Skeletal muscle tissue (tissue), 4 donors: ENCODE data around the gene FYCO1. TPM values are rescaled to one million over a fixed set of nuclear protein-coding genes. Genes with fewer than 3 reads are reported as not detected.

Experiments used
- H3K27ac ChIP-seq: one replicate; pipeline ENCODE4 v1.7.0; 2013; ENCODE audit warnings: mild to moderate bottlenecking, low read depth, low read length, inconsistent platforms
- H3K27me3 ChIP-seq, 3 donors: one replicate each; pipeline ENCODE4 v1.7.0; 2013; ENCODE audit warnings: low read length in 3 of 3; ENCODE audit not compliant: control insufficient read depth in 3 of 3, insufficient read depth in 3 of 3
- H3K36me3 ChIP-seq, 3 donors: one replicate each; pipeline ENCODE4 v1.7.0; 2013; ENCODE audit warnings: low read length in 3 of 3; ENCODE audit not compliant: control insufficient read depth in 3 of 3, insufficient read depth in 3 of 3
- H3K4me1 ChIP-seq, 3 donors: one replicate each; pipeline ENCODE4 v1.7.0; 2013; ENCODE audit warnings: low read length in 3 of 3, mild to moderate bottlenecking in 3 of 3; ENCODE audit not compliant: control insufficient read depth in 3 of 3, insufficient read depth in 3 of 3
- H3K4me3 ChIP-seq, 3 donors: one replicate each; pipeline ENCODE4 v1.7.0; 2013; ENCODE audit warnings: low read length in 3 of 3
- H3K9ac ChIP-seq, 3 donors: one replicate each; pipeline ENCODE4 v1.7.0; 2013; ENCODE audit warnings: low read length in 3 of 3, mild to moderate bottlenecking in 3 of 3, moderate library complexity in 2 of 3, low read depth in 1 of 3
- H3K9me3 ChIP-seq, 3 donors: one replicate each; pipeline ENCODE4 v1.7.0; 2013; ENCODE audit warnings: low read length in 3 of 3; ENCODE audit not compliant: control insufficient read depth in 3 of 3
- total RNA-seq: library from RNA; depleted of rRNA; stranded (reverse); fragments of >200 nt; gene quantifications from one replicate; pipeline ENCODE4 v1.2.3, GENCODE V29; 2014
- donor health status: Osteomylitis.

FYCO1 gene
- total RNA-seq, 1 donor from 2014 or later, result 16.7 TPM

- Histone ChIP-seq H3K9me3 (peaks cover 4 to 8% (median 5%) of the 10 kb centered on the region in 3 donors), H3K4me1 (no peaks in the 10 kb centered on the region), H3K9ac (no peak within 1 kb of the TSS), H3K36me3 (no peaks in the 10 kb centered on the region), H3K4me3 (no peak within 1 kb of the TSS), H3K27me3 (no peaks in the 10 kb centered on the region), H3K27ac (no peak within 1 kb of the TSS)
Observed at GRCh38 chr3:46027021-46027705, 31.5 kb upstream of the FYCO1 start, which contains the start of gene XCR1. XCR1 (minus strand) TSS chr3:46027483; CDS start chr3:46021947, 5,536 bp downstream.

- Histone ChIP-seq H3K4me1 (no peaks in the 10 kb centered on the region), H3K27ac (no peak overlapping the region), H3K27me3 (no peaks in the 10 kb centered on the region), H3K9ac (no peak overlapping the region), H3K4me3 (no peak overlapping the region), H3K9me3 (peaks cover 4 to 8% (median 5%) of the 10 kb centered on the region in 3 donors), H3K36me3 (no peaks in the 10 kb centered on the region)
Observed at GRCh38 chr3:46025139-46025538, 29.5 kb upstream of the FYCO1 start.

- Histone ChIP-seq H3K4me3 (no peak overlapping the region), H3K9me3 (peaks cover 4 to 8% (median 5%) of the 10 kb centered on the region in 3 donors), H3K9ac (no peak overlapping the region), H3K27me3 (no peaks in the 10 kb centered on the region), H3K36me3 (no peaks in the 10 kb centered on the region), H3K27ac (no peak overlapping the region), H3K4me1 (no peaks in the 10 kb centered on the region)
Observed at GRCh38 chr3:46024131-46024530, 28.5 kb upstream of the FYCO1 start.

GRCh38 chr3:46022909-46023785, 27.5 kb upstream of the FYCO1 start:
- H3K9ac ChIP-seq, result no peak overlapping the region
- peaks cover 4 to 7% (median 5%) of the 10 kb centered on the region in 3 donors for H3K9me3 ChIP-seq
- no peaks in the 10 kb centered on the region for H3K27me3 ChIP-seq
- H3K4me1 ChIP-seq, result no peaks in the 10 kb centered on the region
- no peak overlapping the region for H3K27ac ChIP-seq
- no peaks in the 10 kb centered on the region for H3K36me3 ChIP-seq
- no peak overlapping the region for H3K4me3 ChIP-seq

- H3K9me3 ChIP-seq, result no peaks in the 10 kb centered on the region
- no peak overlapping the region for H3K9ac ChIP-seq
- no peaks in the 10 kb centered on the region for H3K27me3 ChIP-seq
- no peaks in the 10 kb centered on the region for H3K36me3 ChIP-seq
- no peaks in the 10 kb centered on the region for H3K4me1 ChIP-seq
- H3K27ac ChIP-seq, result no peak overlapping the region
- H3K4me3 ChIP-seq, result no peak overlapping the region
Observed at GRCh38 chr3:46021516-46021915, 25.9 kb upstream of the FYCO1 start.

- Histone ChIP-seq H3K36me3 (no peaks in the 10 kb centered on the region), H3K4me1 (no peaks in the 10 kb centered on the region), H3K27ac (no peak overlapping the region), H3K9me3 (no peaks in the 10 kb centered on the region), H3K27me3 (no peaks in the 10 kb centered on the region), H3K9ac (no peak overlapping the region), H3K4me3 (no peak overlapping the region)
Observed at GRCh38 chr3:46020766-46021510, 25.3 kb upstream of the FYCO1 start.

GRCh38 chr3:46019707-46020106, 24.1 kb upstream of the FYCO1 start:
- Histone ChIP-seq H3K9me3 (no peaks in the 10 kb centered on the region), H3K27ac (no peak overlapping the region), H3K27me3 (no peaks in the 10 kb centered on the region), H3K9ac (no peak overlapping the region), H3K4me1 (no peaks in the 10 kb centered on the region), H3K36me3 (no peaks in the 10 kb centered on the region), H3K4me3 (no peak overlapping the region)

GRCh38 chr3:46017720-46018119, 22.1 kb upstream of the FYCO1 start:
- H3K36me3 ChIP-seq, result no peaks in the 10 kb centered on the region
- no peak overlapping the region for H3K27ac ChIP-seq
- H3K9me3 ChIP-seq, result no peaks in the 10 kb centered on the region
- no peak overlapping the region for H3K4me3 ChIP-seq
- no peaks in the 10 kb centered on the region for H3K27me3 ChIP-seq
- no peaks in the 10 kb centered on the region for H3K4me1 ChIP-seq
- no peak overlapping the region for H3K9ac ChIP-seq

- Histone ChIP-seq H3K9me3 (peaks cover 0 to under 1% (median 0%) of the 10 kb centered on the region in 3 donors), H3K9ac (no peak overlapping the region), H3K36me3 (no peaks in the 10 kb centered on the region), H3K27me3 (no peaks in the 10 kb centered on the region), H3K4me3 (no peak overlapping the region), H3K27ac (no peak overlapping the region), H3K4me1 (no peaks in the 10 kb centered on the region)
Observed at GRCh38 chr3:46013316-46014094, 17.9 kb upstream of the FYCO1 start.
